ENCODE results near the gene TMUB2. TPM values are rescaled to one million over a fixed set of nuclear protein-coding genes. Genes with fewer than 3 reads are reported as not detected.
A peak's percentile ranks its signal among the peaks of the same experiment; 100 is the strongest.

Gene TMUB2
- total and polyA plus RNA-seq, 9 of the 15 experiments (the other 6 are each of a cell fraction or from before 2014, with no cell fraction given) = 4.1 to 29.8 (median 16.3) TPM

- TF ChIP-seq MYC (IDR thresholded peaks at IDR 0.05; ENCODE audit: low read depth, low read length) (no peak), MYC (CRISPR knock-in tag; IDR thresholded peaks at IDR 0.05; ENCODE audit: borderline replicate concordance, low read depth) (no peak), ZNF174 (CRISPR knock-in tag; IDR thresholded peaks at IDR 0.05) (no peak), HCFC1 (IDR thresholded peaks at IDR 0.05; ENCODE audit: low read depth, low read length) (no peak), HLTF (IDR thresholded peaks at IDR 0.05) (0 out of 2 replicates have a peak, but pooled peaks have one; percentile 27), POLR2A (conservative IDR thresholded peaks at IDR 0.05) (peak; percentile 53), MYNN (IDR thresholded peaks at IDR 0.05) (peak; percentile 43; the same call in 1 of the 2 replicates), MYNN (CRISPR knock-in tag; IDR thresholded peaks at IDR 0.05) (no peak), ZNF639 (CRISPR knock-in tag; conservative IDR thresholded peaks at IDR 0.05 in 1 of 2, IDR thresholded peaks at IDR 0.05 in 1 of 2) (no peak), STAG1 (CRISPR knock-in tag; IDR thresholded peaks at IDR 0.05; ENCODE audit: borderline replicate concordance) (no peak), TARDBP (IDR thresholded peaks at IDR 0.05) (0 out of 2 replicates have a peak, but pooled peaks have one; percentile 68), SMAD1 (IDR thresholded peaks at IDR 0.05; ENCODE audit: low read depth, low read length, partially characterized antibody) (no peak), THRB (CRISPR knock-in tag; conservative IDR thresholded peaks at IDR 0.05) (peak; percentile 63; the same call in 1 of the 2 replicates), HMG20B (CRISPR knock-in tag; IDR thresholded peaks at IDR 0.05) (no peak), NFATC3 (IDR thresholded peaks at IDR 0.05) (no peak), NFE2 (IDR thresholded peaks at IDR 0.05; ENCODE audit: low read depth) (no peak), SIX5 (IDR thresholded peaks at IDR 0.05; ENCODE audit: borderline replicate concordance in 1 of 2, insufficient read depth in 1 of 2, low read depth in 1 of 2, low read length in 2 of 2) (no peak), RBFOX2 (IDR thresholded peaks at IDR 0.05; ENCODE audit: low read depth, low read length) (0 out of 2 replicates have a peak, but pooled peaks have one; percentile 22)
- TF ChIP-seq, protein P1, sequence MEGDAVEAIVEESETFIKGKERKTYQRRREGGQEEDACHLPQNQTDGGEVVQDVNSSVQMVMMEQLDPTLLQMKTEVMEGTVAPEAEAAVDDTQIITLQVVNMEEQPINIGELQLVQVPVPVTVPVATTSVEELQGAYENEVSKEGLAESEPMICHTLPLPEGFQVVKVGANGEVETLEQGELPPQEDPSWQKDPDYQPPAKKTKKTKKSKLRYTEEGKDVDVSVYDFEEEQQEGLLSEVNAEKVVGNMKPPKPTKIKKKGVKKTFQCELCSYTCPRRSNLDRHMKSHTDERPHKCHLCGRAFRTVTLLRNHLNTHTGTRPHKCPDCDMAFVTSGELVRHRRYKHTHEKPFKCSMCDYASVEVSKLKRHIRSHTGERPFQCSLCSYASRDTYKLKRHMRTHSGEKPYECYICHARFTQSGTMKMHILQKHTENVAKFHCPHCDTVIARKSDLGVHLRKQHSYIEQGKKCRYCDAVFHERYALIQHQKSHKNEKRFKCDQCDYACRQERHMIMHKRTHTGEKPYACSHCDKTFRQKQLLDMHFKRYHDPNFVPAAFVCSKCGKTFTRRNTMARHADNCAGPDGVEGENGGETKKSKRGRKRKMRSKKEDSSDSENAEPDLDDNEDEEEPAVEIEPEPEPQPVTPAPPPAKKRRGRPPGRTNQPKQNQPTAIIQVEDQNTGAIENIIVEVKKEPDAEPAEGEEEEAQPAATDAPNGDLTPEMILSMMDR (IDR thresholded peaks at IDR 0.05 in 2 of 3, conservative IDR thresholded peaks at IDR 0.05 in 1 of 3; ENCODE audit: insufficient read depth in 2 of 3, low read depth in 1 of 3, low read length in 3 of 3) = peak; percentile 28 to 52 (median 48); a peak in 4 of 6 replicates
- TF ChIP-seq, protein P2, sequence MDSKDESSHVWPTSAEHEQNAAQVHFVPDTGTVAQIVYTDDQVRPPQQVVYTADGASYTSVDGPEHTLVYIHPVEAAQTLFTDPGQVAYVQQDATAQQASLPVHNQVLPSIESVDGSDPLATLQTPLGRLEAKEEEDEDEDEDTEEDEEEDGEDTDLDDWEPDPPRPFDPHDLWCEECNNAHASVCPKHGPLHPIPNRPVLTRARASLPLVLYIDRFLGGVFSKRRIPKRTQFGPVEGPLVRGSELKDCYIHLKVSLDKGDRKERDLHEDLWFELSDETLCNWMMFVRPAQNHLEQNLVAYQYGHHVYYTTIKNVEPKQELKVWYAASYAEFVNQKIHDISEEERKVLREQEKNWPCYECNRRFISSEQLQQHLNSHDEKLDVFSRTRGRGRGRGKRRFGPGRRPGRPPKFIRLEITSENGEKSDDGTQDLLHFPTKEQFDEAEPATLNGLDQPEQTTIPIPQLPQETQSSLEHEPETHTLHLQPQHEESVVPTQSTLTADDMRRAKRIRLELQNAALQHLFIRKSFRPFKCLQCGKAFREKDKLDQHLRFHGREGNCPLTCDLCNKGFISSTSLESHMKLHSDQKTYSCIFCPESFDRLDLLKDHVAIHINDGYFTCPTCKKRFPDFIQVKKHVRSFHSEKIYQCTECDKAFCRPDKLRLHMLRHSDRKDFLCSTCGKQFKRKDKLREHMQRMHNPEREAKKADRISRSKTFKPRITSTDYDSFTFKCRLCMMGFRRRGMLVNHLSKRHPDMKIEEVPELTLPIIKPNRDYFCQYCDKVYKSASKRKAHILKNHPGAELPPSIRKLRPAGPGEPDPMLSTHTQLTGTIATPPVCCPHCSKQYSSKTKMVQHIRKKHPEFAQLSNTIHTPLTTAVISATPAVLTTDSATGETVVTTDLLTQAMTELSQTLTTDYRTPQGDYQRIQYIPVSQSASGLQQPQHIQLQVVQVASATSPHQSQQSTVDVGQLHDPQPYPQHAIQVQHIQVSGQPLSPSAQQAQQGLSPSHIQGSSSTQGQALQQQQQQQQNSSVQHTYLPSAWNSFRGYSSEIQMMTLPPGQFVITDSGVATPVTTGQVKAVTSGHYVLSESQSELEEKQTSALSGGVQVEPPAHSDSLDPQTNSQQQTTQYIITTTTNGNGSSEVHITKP (IDR thresholded peaks at IDR 0.05; ENCODE audit: partially characterized antibody) = no peak
Measured at GRCh38 chr17:44205962-44206824, 19.4 kb downstream of the TMUB2 start (continued).

Data from K562 (cell line).